K562 (cell line): ENCODE results near the gene DNAJB13. TPM values are rescaled to one million over a fixed set of nuclear protein-coding genes. Genes with fewer than 3 reads are reported as not detected.

Experiments used
- AFF4 ChIP-seq: sonication (generic); formaldehyde crosslinking; IDR thresholded peaks from 2 replicates; pipeline ENCODE4 v1.8.0; 2023; ENCODE audit warnings: mild to moderate bottlenecking, missing genetic modification reagents
- CBFA2T2 ChIP-seq: fragments of 450-650 bp; conservative IDR thresholded peaks from 2 replicates; pipeline ENCODE4 v1.6.1; 2017; ENCODE audit warnings: mild to moderate bottlenecking
- DDX20 ChIP-seq: fragments of 450-650 bp; IDR thresholded peaks from 2 replicates; pipeline ENCODE4 v1.6.1; 2016; ENCODE audit warnings: missing genetic modification characterization, low read depth, mild to moderate bottlenecking, missing compliant biosample characterization, moderate library complexity
- GATA2 ChIP-seq: sonication (generic); formaldehyde crosslinking; IDR thresholded peaks from 2 replicates; pipeline ENCODE4 v1.4.0; 2020; ENCODE audit warnings: mild to moderate bottlenecking, missing genetic modification reagents
- GTF2E2 ChIP-seq: fragments of 200-800 bp; sonication (Bioruptor generic); IDR thresholded peaks from 2 replicates; pipeline ENCODE4 v1.6.1; 2016; ENCODE audit warnings: missing genetic modification characterization, missing compliant biosample characterization
- GTF2F1 ChIP-seq: IDR thresholded peaks from 2 replicates; pipeline ENCODE4 v1.6.1; 2011; ENCODE audit warnings: low read depth, low read length, improper control_type of control experiment
- IFI16 ChIP-seq: fragments of 250-450 bp; sonication (Bioruptor Pico); IDR thresholded peaks from 2 replicates; pipeline ENCODE4 v2.1.2; 2022; ENCODE audit warnings: mild to moderate bottlenecking, inconsistent platforms
- KDM1A ChIP-seq, 2 experiments: fragments of 450-650 bp; IDR thresholded peaks; 2 replicates each; pipeline ENCODE4 v1.6.1; 2016; ENCODE audit warnings: mild to moderate bottlenecking in 2 of 2
- KHSRP ChIP-seq: fragments of 450-650 bp; IDR thresholded peaks from 2 replicates; pipeline ENCODE4 v1.6.1; 2017
- MTA2 ChIP-seq: fragments of 450-650 bp; IDR thresholded peaks from 2 replicates; pipeline ENCODE4 v1.6.1; 2016; ENCODE audit warnings: low read depth
- NCOR1 ChIP-seq: fragments of 450-650 bp; IDR thresholded peaks from 2 replicates; pipeline ENCODE4 v1.6.1; 2016; ENCODE audit warnings: mild to moderate bottlenecking, moderate library complexity
- PTBP1 ChIP-seq: fragments of 200-400 bp; formaldehyde crosslinking; IDR thresholded peaks from 2 replicates; pipeline ENCODE4 v1.6.1; 2017; ENCODE audit warnings: low read depth, low read length
- RBM22 ChIP-seq: fragments of 200-400 bp; formaldehyde crosslinking; IDR thresholded peaks from 2 replicates; pipeline ENCODE4 v1.6.1; 2018; ENCODE audit warnings: low read length, low read depth; ENCODE audit not compliant: poor library complexity, severe bottlenecking
- RNF2 ChIP-seq: sonication (generic); IDR thresholded peaks from 2 replicates; pipeline ENCODE4 v1.6.1; 2016
- SAP30 ChIP-seq: fragments of 200-600 bp; sonication (generic); IDR thresholded peaks from 2 replicates; pipeline ENCODE4 v1.6.1; 2012; ENCODE audit warnings: borderline replicate concordance, low read depth, mild to moderate bottlenecking, moderate library complexity, low read length, control low read depth, inconsistent platforms; ENCODE audit not compliant: insufficient read depth, poor library complexity, severe bottlenecking
- SMARCA4 ChIP-seq: fragments of 450-650 bp; IDR thresholded peaks from 2 replicates; pipeline ENCODE4 v1.6.1; 2016
- TAF15 ChIP-seq: fragments of 200-400 bp; formaldehyde crosslinking; IDR thresholded peaks from 2 replicates; pipeline ENCODE4 v1.6.1; 2017; ENCODE audit warnings: mild to moderate bottlenecking, low read depth, low read length, moderate library complexity
- TCF3 ChIP-seq: sonication (generic); formaldehyde crosslinking; IDR thresholded peaks from 2 replicates; pipeline ENCODE4 v1.4.0; 2020; ENCODE audit warnings: mild to moderate bottlenecking, missing genetic modification reagents
- ZBTB43 ChIP-seq: sonication (generic); formaldehyde crosslinking; IDR thresholded peaks from 2 replicates; pipeline ENCODE4 v1.8.0; 2023; ENCODE audit warnings: mild to moderate bottlenecking, missing genetic modification reagents
- ZNF12 ChIP-seq: sonication (generic); formaldehyde crosslinking; IDR thresholded peaks from 2 replicates; pipeline ENCODE4 v1.4.0; 2020; ENCODE audit warnings: mild to moderate bottlenecking, missing genetic modification reagents
- ZNF165 ChIP-seq: fragments of 250-450 bp; sonication (Bioruptor Pico); IDR thresholded peaks from 2 replicates; pipeline ENCODE4 v1.4.0; 2020; ENCODE audit warnings: borderline replicate concordance
- ZNF436 ChIP-seq: fragments of 250-450, 450-650 bp; sonication (Bioruptor Pico); formaldehyde crosslinking; IDR thresholded peaks from 2 replicates; pipeline ENCODE4 v1.7.0; 2020; ENCODE audit warnings: mild to moderate bottlenecking
- ZNF696 ChIP-seq: fragments of 250-450 bp; sonication (Bioruptor Pico); conservative IDR thresholded peaks from 2 replicates; pipeline ENCODE4 v1.4.0; 2020; ENCODE audit warnings: mild to moderate bottlenecking, moderate library complexity
- polyA plus RNA-seq, 8 experiments: library from polyadenylated mRNA; depleted of rRNA in 4 of 8; stranded (reverse) in 5 of 8; unstranded in 3 of 8; fragments of >200 nt; fragmentation: Nextera tagmentation in 2 of 8; fragmentation: Illumina TruSeq in 1 of 8; extraction: Ambion mirVana in 2 of 8; extraction: Trizol in 1 of 8; gene quantifications; 2 replicates each; pipeline versions ENCODE4 v1.2.1 to v1.2.3, GENCODE V29; 2011 to 2014; ENCODE audit warnings: inconsistent platforms in 1 of 8, missing spikeins in 1 of 8
- total RNA-seq, 7 experiments: library from RNA; depleted of rRNA in 6 of 7; stranded (reverse); fragments of >200 nt in 6 of 7; fragmentation: Illumina TruSeq in 2 of 7; extraction: Trizol in 2 of 7; gene quantifications; 2 replicates each; pipeline versions ENCODE4 v1.2.1 to v1.2.3, GENCODE V29; 2011 to 2021; ENCODE audit warnings: low replicate concordance in 1 of 7
- TF ChIP-seq, protein P1 (sequence below): sonication (generic); formaldehyde crosslinking; IDR thresholded peaks from 2 replicates; pipeline ENCODE4 v1.8.0; 2022; ENCODE audit warnings: mild to moderate bottlenecking, missing genetic modification reagents, borderline replicate concordance
- TF ChIP-seq, protein P2 (sequence below): fragments of 450-650 bp; IDR thresholded peaks from 2 replicates; pipeline ENCODE4 v1.6.1; 2016; ENCODE audit warnings: low read depth, mild to moderate bottlenecking, moderate library complexity

DNAJB13 gene
- total and polyA plus RNA-seq, 9 of the 15 experiments (the other 6 are each of a cell fraction or from before 2014, with no cell fraction given): 0.14 TPM; not detected in 8

GRCh38 chr11:73942010-73942409 is 8.8 kb upstream of the DNAJB13 start (continued):
- TF ChIP-seq SAP30 (no peak), MTA2 (peak; percentile 86), TCF3 (CRISPR knock-in tag) (peak; percentile 92), RBM22 (no peak), CBFA2T2 (peak; percentile 91), GATA2 (CRISPR knock-in tag) (peak; percentile 81), KDM1A (IDR thresholded peaks at IDR 0.05) (peak; percentile 73 to 80), ZNF12 (CRISPR knock-in tag) (no peak), ZBTB43 (CRISPR knock-in tag) (no peak), KHSRP (no peak), GTF2E2 (no peak), PTBP1 (no peak), RNF2 (no peak), GTF2F1 (no peak), IFI16 (CRISPR knock-in tag) (no peak), ZNF436 (no peak), NCOR1 (peak; percentile 77), ZNF696 (CRISPR knock-in tag) (no peak), ZNF165 (CRISPR knock-in tag) (no peak), AFF4 (CRISPR knock-in tag) (no peak), SMARCA4 (0 out of 2 replicates have a peak, but pooled peaks have one; percentile 16), DDX20 (no peak), TAF15 (no peak)
- TF ChIP-seq, protein P1, sequence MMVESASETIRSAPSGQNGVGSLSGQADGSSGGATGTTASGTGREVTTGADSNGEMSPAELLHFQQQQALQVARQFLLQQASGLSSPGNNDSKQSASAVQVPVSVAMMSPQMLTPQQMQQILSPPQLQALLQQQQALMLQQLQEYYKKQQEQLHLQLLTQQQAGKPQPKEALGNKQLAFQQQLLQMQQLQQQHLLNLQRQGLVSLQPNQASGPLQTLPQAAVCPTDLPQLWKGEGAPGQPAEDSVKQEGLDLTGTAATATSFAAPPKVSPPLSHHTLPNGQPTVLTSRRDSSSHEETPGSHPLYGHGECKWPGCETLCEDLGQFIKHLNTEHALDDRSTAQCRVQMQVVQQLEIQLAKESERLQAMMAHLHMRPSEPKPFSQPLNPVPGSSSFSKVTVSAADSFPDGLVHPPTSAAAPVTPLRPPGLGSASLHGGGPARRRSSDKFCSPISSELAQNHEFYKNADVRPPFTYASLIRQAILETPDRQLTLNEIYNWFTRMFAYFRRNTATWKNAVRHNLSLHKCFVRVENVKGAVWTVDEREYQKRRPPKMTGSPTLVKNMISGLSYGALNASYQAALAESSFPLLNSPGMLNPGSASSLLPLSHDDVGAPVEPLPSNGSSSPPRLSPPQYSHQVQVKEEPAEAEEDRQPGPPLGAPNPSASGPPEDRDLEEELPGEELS (CRISPR knock-in tag): no peak
- TF ChIP-seq, protein P2, sequence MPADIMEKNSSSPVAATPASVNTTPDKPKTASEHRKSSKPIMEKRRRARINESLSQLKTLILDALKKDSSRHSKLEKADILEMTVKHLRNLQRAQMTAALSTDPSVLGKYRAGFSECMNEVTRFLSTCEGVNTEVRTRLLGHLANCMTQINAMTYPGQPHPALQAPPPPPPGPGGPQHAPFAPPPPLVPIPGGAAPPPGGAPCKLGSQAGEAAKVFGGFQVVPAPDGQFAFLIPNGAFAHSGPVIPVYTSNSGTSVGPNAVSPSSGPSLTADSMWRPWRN: no peak
